ENCODE data around the gene CYP2A7. TPM values are rescaled to one million over a fixed set of nuclear protein-coding genes. Genes with fewer than 3 reads are reported as not detected.
"Not testable (repeated sequence)": the region's sequence is repeated elsewhere in the genome, so short reads cannot be mapped to it uniquely, and the experiment has no call there.

The CYP2A7 gene
- polyA plus RNA-seq, 3 donors: not detected

DNA sequence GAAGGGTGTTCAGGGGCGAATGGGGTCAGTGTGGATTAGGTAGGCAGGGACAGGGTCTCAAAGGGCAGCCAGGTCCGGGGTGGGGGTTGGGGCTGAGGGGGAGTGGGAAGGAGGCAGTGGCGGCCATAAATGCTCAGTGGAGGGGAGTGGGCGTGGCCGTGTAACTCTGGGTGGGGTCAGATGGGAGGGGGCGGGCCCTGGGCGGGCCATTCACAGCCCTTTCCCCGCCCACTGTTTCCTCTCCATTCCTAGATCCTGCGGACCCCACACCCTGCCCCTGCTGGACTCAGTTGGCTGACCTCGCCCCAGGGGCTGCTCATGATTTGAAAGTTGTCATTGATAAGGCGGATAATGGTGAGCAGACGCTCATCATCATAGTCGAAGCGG is 55.7 kb downstream of the CYP2A7 start:
- 82 to 90% (median 86%) methylated on average over 7 to 9 of the region's 14 CpGs for WGBS, 3 donors
- not testable (repeated sequence) for H3K27ac ChIP-seq (ENCODE audit: low read depth, low read length)

DNA sequence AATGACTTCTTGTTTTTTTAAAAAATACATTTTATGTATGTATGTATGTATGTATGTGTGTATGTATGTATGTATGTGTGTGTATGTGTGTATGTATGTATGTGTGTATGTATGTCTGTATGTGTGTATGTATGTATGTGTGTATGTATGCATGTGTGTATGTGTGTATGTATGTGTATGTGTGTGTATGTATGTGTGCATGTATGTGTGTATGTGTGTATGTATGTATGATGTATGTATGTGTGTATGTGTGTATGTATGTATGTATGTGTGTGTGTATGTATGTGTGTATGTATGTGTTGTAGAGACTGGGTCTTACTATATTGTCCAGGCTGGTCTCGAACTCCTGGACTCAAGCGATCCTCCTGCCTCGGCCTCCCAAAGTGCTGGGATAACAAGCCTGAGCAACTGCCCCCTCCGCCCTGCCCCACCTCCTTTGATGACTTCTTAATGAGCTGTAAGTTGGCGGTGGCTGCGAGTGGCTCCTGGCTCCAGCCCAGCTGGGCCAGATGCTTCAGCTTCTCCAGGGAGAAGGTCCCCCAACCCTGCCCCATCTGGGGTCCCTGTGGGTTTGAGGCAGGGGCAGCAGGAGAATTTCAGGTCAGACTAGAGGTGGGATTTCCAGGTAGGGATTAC is 56.5 kb downstream of the CYP2A7 start:
- H3K27ac ChIP-seq (ENCODE audit: low read depth, low read length): not testable (repeated sequence)
- 93 to 100% (median 94%) methylated on average over 3 to 6 of the region's 6 CpGs for WGBS, 3 donors

Other genes starting within 250 kb of the CYP2A7 start
- 10 to 100 TPM in 2 of 3 donors, 1 to 10 TPM in 1; 7.1 to 30.7 (median 27.2) TPM for gene NUMBL, start 191.6 kb downstream of the CYP2A7 start, polyA plus RNA-seq
- gene COQ8B, start 165.3 kb downstream of the CYP2A7 start, polyA plus RNA-seq: 10 to 100 TPM; 26.2 to 35.5 (median 29.4) TPM
- gene ITPKC, start 165.1 kb downstream of the CYP2A7 start, polyA plus RNA-seq: 10 to 100 TPM; 14.6 to 58.3 (median 43.1) TPM
- gene ACTMAP, start 131.8 kb downstream of the CYP2A7 start, polyA plus RNA-seq: 1 to 10 TPM; 3.5 to 7.1 (median 5.1) TPM
- gene SNRPA, start 131.0 kb downstream of the CYP2A7 start, polyA plus RNA-seq: 10 to 100 TPM; 21.2 to 44.1 (median 42.8) TPM
- under 1 TPM in 2 of 3 donors, not detected in 1; 0.61 to 0.67 TPM for gene MIA, start 106.7 kb downstream of the CYP2A7 start, polyA plus RNA-seq
- gene RAB4B, start 104.0 kb downstream of the CYP2A7 start, polyA plus RNA-seq: 10 to 100 TPM; 19.6 to 41.4 (median 31.7) TPM
- gene EGLN2, start 83.0 kb downstream of the CYP2A7 start, polyA plus RNA-seq: 100 to 1,000 TPM in 1 of 3 donors, 10 to 100 TPM in 2; 30.5 to 121 (median 93.1) TPM
- under 1 TPM in 2 of 3 donors, not detected in 1; 0.22 to 0.42 TPM for gene CYP2A6, start 31.8 kb downstream of the CYP2A7 start, polyA plus RNA-seq
- gene CYP2B6, start 109.1 kb upstream of the CYP2A7 start, polyA plus RNA-seq: not detected
- gene CYP2A13, start 206.2 kb upstream of the CYP2A7 start, polyA plus RNA-seq: not detected
- not detected for gene CYP2F1, start 232.2 kb upstream of the CYP2A7 start, polyA plus RNA-seq

Measured in adipose tissue (tissue), 3 donors.